GM13976 (cell line): ENCODE data around the gene APMAP.

Source experiments
- DNase-seq: peaks from one replicate; pipeline ENCODE4 v3.0.0; 2012; ENCODE audit warnings: low spot score
- CTCF ChIP-seq: IDR thresholded peaks from 2 replicates; pipeline ENCODE4 v1.5.1; 2012; ENCODE audit warnings: borderline replicate concordance, mild to moderate bottlenecking; ENCODE audit not compliant: insufficient read depth; ENCODE audit errors: extremely low read depth, missing control alignments, control extremely low read depth
- in situ Hi-C: fragments of 300-500 bp; cut with MboI; formaldehyde crosslinking; loops from one replicate; pipeline ENCODE4 v1.12.0; 2022; ENCODE audit warnings: low sequenced_read_pairs, mixed read lengths, inconsistent platforms; ENCODE audit not compliant: unreplicated experiment

Gene APMAP

GRCh38 chr20:24957326-24958016 is 35.1 kb downstream of the APMAP start:
- in situ Hi-C loops: no loop called here
- no peak for TF ChIP-seq CTCF
- no peak for DNase-seq

- in situ Hi-C loops: no loop called here
- DNase-seq: no peak
- TF ChIP-seq CTCF: no peak
Measured at GRCh38 chr20:24956001-24956841, 36.3 kb downstream of the APMAP start.

GRCh38 chr20:24955045-24955444 is 37.5 kb downstream of the APMAP start:
- DNase-seq: peak; percentile 60
- in situ Hi-C loops: no loop called here
- no peak for TF ChIP-seq CTCF

GRCh38 chr20:24954566-24954965 is 38.0 kb downstream of the APMAP start:
- no peak for TF ChIP-seq CTCF
- in situ Hi-C loops: no loop called here
- no peak for DNase-seq

GRCh38 chr20:24954151-24954550 is 38.4 kb downstream of the APMAP start:
- in situ Hi-C loops: no loop called here
- no peak for DNase-seq
- no peak for TF ChIP-seq CTCF

- DNase-seq: peak; percentile 16
- no peak for TF ChIP-seq CTCF
- in situ Hi-C loops: no loop called here
Measured at GRCh38 chr20:24953621-24954133, 38.9 kb downstream of the APMAP start.
